HG02973 (cell line): ENCODE data around the gene JAM2.
"Not testable (repeated sequence)": the region's sequence is repeated elsewhere in the genome, so short reads cannot be mapped to it uniquely, and the experiment has no call there.

Experiments
- ATAC-seq: cut with Tn5 transposase; IDR thresholded peaks from one replicate; pipeline ENCODE4 v1.9.1; 2021; ENCODE audit warnings: moderate library complexity; ENCODE audit not compliant: unreplicated experiment

JAM2 gene

GRCh38 chr21:25643486-25643885 lies 4.4 kb downstream of the JAM2 start:
- no peak for ATAC-seq

GRCh38 chr21:25646474-25646873 lies 7.4 kb downstream of the JAM2 start:
- ATAC-seq = no peak

- ATAC-seq = no peak
Observed at GRCh38 chr21:25647647-25648046, 8.6 kb downstream of the JAM2 start.

- no peak for ATAC-seq
Observed at GRCh38 chr21:25649146-25649545, 10.1 kb downstream of the JAM2 start.

GRCh38 chr21:25656412-25656811 lies 17.4 kb downstream of the JAM2 start:
- no peak for ATAC-seq

GRCh38 chr21:25657140-25657539 lies 18.1 kb downstream of the JAM2 start:
- no peak for ATAC-seq

- no peak for ATAC-seq
Observed at GRCh38 chr21:25658427-25659035, 19.5 kb downstream of the JAM2 start.

GRCh38 chr21:25660233-25660632 lies 21.2 kb downstream of the JAM2 start:
- ATAC-seq = no peak

- ATAC-seq = no peak
Observed at GRCh38 chr21:25664491-25664931, 25.5 kb downstream of the JAM2 start.

- no peak for ATAC-seq
Observed at GRCh38 chr21:25670726-25671125, 31.7 kb downstream of the JAM2 start.

GRCh38 chr21:25676451-25676850 lies 37.4 kb downstream of the JAM2 start:
- no peak for ATAC-seq

GRCh38 chr21:25682382-25682781 lies 43.3 kb downstream of the JAM2 start:
- no peak for ATAC-seq

- ATAC-seq = no peak
Observed at GRCh38 chr21:25687787-25688186, 48.7 kb downstream of the JAM2 start.

GRCh38 chr21:25688275-25689155 lies 49.5 kb downstream of the JAM2 start:
- ATAC-seq = no peak

GRCh38 chr21:25689226-25689625 lies 50.2 kb downstream of the JAM2 start:
- ATAC-seq = no peak

- ATAC-seq = no peak
Observed at GRCh38 chr21:25691976-25692375, 52.9 kb downstream of the JAM2 start.

- not testable (repeated sequence) for ATAC-seq
Observed at GRCh38 chr21:25695461-25695860, 56.4 kb downstream of the JAM2 start.

GRCh38 chr21:25700741-25701140 lies 61.7 kb downstream of the JAM2 start:
- ATAC-seq = no peak

- no peak for ATAC-seq
Observed at GRCh38 chr21:25701529-25701928, 62.5 kb downstream of the JAM2 start.

GRCh38 chr21:25708467-25709065 lies 69.5 kb downstream of the JAM2 start:
- no peak for ATAC-seq

- no peak for ATAC-seq
Observed at GRCh38 chr21:25709684-25710265, 70.7 kb downstream of the JAM2 start.

GRCh38 chr21:25710550-25710949 lies 71.5 kb downstream of the JAM2 start:
- ATAC-seq = no peak
